Measurements from ENCODE around the gene TEKT5. TPM values are rescaled to one million over a fixed set of nuclear protein-coding genes. Genes with fewer than 3 reads are reported as not detected.

Gene TEKT5
- total and polyA plus RNA-seq, 2 donors from 2014 or later: 0.57 TPM; not detected in 1

DNA sequence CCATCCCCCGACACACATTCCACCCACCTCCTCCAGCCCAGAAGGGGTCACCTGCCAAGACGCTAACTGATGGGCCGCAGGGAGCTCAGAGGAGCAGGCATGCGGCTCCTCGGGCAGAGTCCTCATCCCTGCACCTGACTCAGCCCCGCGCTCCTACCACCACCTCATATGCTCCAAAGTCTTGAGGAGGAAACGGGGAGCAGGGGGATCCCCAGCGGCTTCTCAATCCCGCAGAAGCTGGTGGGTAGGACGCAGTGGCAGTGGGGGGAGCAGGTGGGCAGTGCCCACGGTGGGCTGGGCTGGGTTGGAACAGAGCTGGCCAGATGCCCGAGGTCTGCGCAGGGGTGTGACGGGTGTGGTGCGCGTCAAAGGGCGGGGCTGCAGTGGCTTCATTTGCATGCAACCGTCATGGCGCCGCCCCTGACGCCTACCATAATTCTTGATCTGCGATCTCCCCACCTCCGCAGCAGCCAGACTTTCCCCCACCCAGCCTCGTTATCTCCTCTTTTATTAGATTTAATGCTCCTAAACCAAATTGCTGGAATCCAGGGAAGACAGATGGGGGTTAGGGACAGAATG, 75.4 kb downstream of the TEKT5 start:
- Histone ChIP-seq H3K4me3 (ENCODE audit: low read length in 3 of 3) (peak overlapping the region in 1 of 3 donors; percentile 4), H3K27me3 (ENCODE audit: control insufficient read depth, insufficient read depth, low read length) (no peaks in the 10 kb centered on the region), H3K27ac (ENCODE audit: low read depth in 2 of 2, low read length in 2 of 2) (no peak overlapping the region), H3K9ac (ENCODE audit: low read length in 3 of 3) (no peak overlapping the region), H3K9me3 (ENCODE audit: control insufficient read depth in 2 of 3, insufficient read depth in 1 of 3, low read length in 3 of 3) (no peaks in the 10 kb centered on the region), H3K36me3 (ENCODE audit: control insufficient read depth in 2 of 3, insufficient read depth in 3 of 3, low read length in 3 of 3) (no peaks in the 10 kb centered on the region), H3K4me1 (ENCODE audit: control insufficient read depth in 2 of 3, insufficient read depth in 2 of 3, low read depth in 1 of 3, low read length in 3 of 3) (no peaks in the 10 kb centered on the region)
- intact Hi-C loops (cut with DNase I): no loop called here
- peak in 4 of 5 donors; percentile 43 to 71 (median 56) for DNase-seq
- no peak for FAIRE-seq
- TF ChIP-seq, protein P1, sequence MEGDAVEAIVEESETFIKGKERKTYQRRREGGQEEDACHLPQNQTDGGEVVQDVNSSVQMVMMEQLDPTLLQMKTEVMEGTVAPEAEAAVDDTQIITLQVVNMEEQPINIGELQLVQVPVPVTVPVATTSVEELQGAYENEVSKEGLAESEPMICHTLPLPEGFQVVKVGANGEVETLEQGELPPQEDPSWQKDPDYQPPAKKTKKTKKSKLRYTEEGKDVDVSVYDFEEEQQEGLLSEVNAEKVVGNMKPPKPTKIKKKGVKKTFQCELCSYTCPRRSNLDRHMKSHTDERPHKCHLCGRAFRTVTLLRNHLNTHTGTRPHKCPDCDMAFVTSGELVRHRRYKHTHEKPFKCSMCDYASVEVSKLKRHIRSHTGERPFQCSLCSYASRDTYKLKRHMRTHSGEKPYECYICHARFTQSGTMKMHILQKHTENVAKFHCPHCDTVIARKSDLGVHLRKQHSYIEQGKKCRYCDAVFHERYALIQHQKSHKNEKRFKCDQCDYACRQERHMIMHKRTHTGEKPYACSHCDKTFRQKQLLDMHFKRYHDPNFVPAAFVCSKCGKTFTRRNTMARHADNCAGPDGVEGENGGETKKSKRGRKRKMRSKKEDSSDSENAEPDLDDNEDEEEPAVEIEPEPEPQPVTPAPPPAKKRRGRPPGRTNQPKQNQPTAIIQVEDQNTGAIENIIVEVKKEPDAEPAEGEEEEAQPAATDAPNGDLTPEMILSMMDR (IDR thresholded peaks at IDR 0.05; ENCODE audit: borderline replicate concordance, extremely low read depth, insufficient read depth): no peak

DNA sequence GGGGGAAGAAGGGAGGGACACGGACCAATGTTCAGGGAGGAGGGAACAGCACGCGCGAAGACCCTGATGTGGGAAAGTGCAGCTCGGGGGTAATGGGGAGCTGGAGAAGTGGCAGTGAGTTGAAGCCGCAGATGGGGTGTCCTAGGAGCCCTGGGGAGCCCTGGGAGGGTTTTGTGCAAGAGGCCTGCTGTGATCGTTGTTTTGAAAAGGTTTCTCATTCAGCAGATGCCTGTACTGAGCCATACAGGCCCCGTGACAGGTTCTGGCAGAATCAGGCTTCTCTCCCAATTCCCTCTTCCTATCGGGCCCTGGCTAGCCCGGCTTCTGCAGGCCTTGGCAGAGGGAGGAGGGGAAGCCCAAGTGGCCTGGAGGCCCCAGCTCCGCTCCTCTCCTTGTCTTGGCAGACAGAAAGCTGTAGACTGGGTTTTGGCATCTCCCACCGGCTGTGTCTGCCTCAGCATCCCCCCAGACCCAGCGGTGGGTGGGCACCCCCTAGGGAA, 76.0 kb downstream of the TEKT5 start:
- no peak overlapping the region for H3K27ac ChIP-seq (ENCODE audit: low read depth in 2 of 2, low read length in 2 of 2)
- DNase-seq (no peak), FAIRE-seq (no peak)
- no peaks in the 10 kb centered on the region for H3K9me3 ChIP-seq (ENCODE audit: control insufficient read depth in 2 of 3, insufficient read depth in 1 of 3, low read length in 3 of 3)
- H3K4me1 ChIP-seq (ENCODE audit: control insufficient read depth in 2 of 3, insufficient read depth in 2 of 3, low read depth in 1 of 3, low read length in 3 of 3): no peaks in the 10 kb centered on the region
- no peaks in the 10 kb centered on the region for H3K27me3 ChIP-seq (ENCODE audit: control insufficient read depth, insufficient read depth, low read length)
- no peaks in the 10 kb centered on the region for H3K36me3 ChIP-seq (ENCODE audit: control insufficient read depth in 2 of 3, insufficient read depth in 3 of 3, low read length in 3 of 3)
- H3K4me3 ChIP-seq (ENCODE audit: low read length in 3 of 3): no peak overlapping the region
- no peak overlapping the region for H3K9ac ChIP-seq (ENCODE audit: low read length in 3 of 3)
- TF ChIP-seq, protein P1 (IDR thresholded peaks at IDR 0.05; ENCODE audit: borderline replicate concordance, extremely low read depth, insufficient read depth): no peak
- intact Hi-C loops (cut with DNase I): no loop called here

DNA sequence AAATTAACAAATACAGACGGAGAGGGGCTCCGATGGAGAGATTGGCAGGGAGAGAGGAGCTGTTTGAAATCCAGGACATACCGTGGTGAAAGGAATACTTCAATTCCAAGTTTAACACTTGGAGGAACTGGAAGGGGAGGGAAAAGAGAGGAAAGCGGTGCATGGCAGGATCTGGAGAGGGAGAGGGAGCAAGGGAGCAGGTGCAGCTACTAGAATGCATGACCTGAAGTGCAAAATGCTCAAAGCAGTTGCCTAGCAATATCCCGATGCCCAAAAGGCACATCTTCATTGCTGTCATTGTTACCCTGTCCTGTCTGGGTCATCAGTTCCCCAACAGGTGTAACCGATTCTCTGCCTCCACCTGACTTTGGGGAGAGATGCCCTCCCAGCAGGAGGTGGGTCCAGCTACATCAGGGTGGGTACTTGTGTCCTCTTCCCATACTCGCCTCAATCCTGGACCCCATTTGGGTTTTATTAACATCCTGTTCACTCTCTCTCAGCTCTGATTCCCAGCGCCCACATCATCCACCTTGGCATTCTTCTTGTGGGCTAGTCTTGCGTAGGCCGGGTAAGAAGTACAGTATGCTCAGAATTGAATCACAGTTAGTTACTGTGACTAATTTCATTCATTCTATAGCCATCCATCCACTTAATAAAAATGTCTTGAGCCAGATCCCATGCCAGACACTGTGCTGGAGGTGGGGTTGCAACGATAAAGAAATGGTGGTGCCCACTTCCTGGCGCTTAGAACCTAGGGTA, 76.9 kb downstream of the TEKT5 start:
- H3K27me3 ChIP-seq (ENCODE audit: control insufficient read depth, insufficient read depth, low read length): no peaks in the 10 kb centered on the region
- H3K4me3 ChIP-seq (ENCODE audit: low read length in 3 of 3): no peak overlapping the region
- intact Hi-C loops (cut with DNase I): no loop called here
- no peak for DNase-seq
- H3K9ac ChIP-seq (ENCODE audit: low read length in 3 of 3): no peak overlapping the region
- H3K27ac ChIP-seq (ENCODE audit: low read depth in 2 of 2, low read length in 2 of 2): no peak overlapping the region
- H3K4me1 ChIP-seq (ENCODE audit: control insufficient read depth in 2 of 3, insufficient read depth in 2 of 3, low read depth in 1 of 3, low read length in 3 of 3): no peaks in the 10 kb centered on the region
- no peaks in the 10 kb centered on the region for H3K36me3 ChIP-seq (ENCODE audit: control insufficient read depth in 2 of 3, insufficient read depth in 3 of 3, low read length in 3 of 3)
- FAIRE-seq: no peak
- TF ChIP-seq, protein P1 (IDR thresholded peaks at IDR 0.05; ENCODE audit: borderline replicate concordance, extremely low read depth, insufficient read depth): no peak
- no peaks in the 10 kb centered on the region for H3K9me3 ChIP-seq (ENCODE audit: control insufficient read depth in 2 of 3, insufficient read depth in 1 of 3, low read length in 3 of 3)

All from kidney (tissue), 14 donors.